SJCRH30 (cell line): ENCODE data around the gene SOX1. TPM values are rescaled to one million over a fixed set of nuclear protein-coding genes. Genes with fewer than 3 reads are reported as not detected.
A peak's percentile ranks its signal among the peaks of the same experiment; 100 is the strongest.

Experiments used
- DNase-seq, 2 experiments: peaks; one replicate each; pipeline ENCODE4 v3.0.0-alpha.2; 2015 to 2020
- H3K27ac ChIP-seq: fragments of 250-450 bp; sonication (Bioruptor Pico); 2 replicates; pipeline ENCODE4 v1.5.1; 2020; ENCODE audit warnings: mild to moderate bottlenecking, moderate library complexity
- H3K27me3 ChIP-seq: fragments of 250-450 bp; sonication (Bioruptor Pico); 2 replicates; pipeline ENCODE4 v1.5.1; 2020; ENCODE audit warnings: mild to moderate bottlenecking, moderate library complexity
- H3K36me3 ChIP-seq: fragments of 250-450 bp; sonication (Bioruptor Pico); 2 replicates; pipeline ENCODE4 v1.5.1; 2020; ENCODE audit warnings: mild to moderate bottlenecking, moderate library complexity
- H3K4me1 ChIP-seq: fragments of 250-450 bp; sonication (Bioruptor Pico); 2 replicates; pipeline ENCODE4 v1.5.1; 2020; ENCODE audit warnings: mild to moderate bottlenecking, moderate library complexity
- H3K4me3 ChIP-seq: fragments of 250-450 bp; sonication (Bioruptor Pico); 2 replicates; pipeline ENCODE4 v1.5.1; 2020; ENCODE audit warnings: mild to moderate bottlenecking, moderate library complexity
- H3K9me3 ChIP-seq: fragments of 250-450 bp; sonication (Bioruptor Pico); replicated peaks from 2 replicates; pipeline ENCODE4 v1.5.1; 2020; ENCODE audit warnings: mild to moderate bottlenecking, moderate library complexity
- total RNA-seq: library from RNA; depleted of rRNA; stranded (reverse); fragments of >200 nt; shearing (Covaris generic); gene quantifications from 2 replicates; pipeline ENCODE4 v1.2.3, GENCODE V29; 2014

The SOX1 gene
- total RNA-seq, 1 experiment from 2014 or later, result not detected

GRCh38 chr13:112102243-112102642 is 35.3 kb downstream of the SOX1 start:
- no peaks in the 10 kb centered on the region for H3K27me3 ChIP-seq
- no peak overlapping the region for H3K27ac ChIP-seq
- no peaks in the 10 kb centered on the region for H3K36me3 ChIP-seq
- H3K4me3 ChIP-seq, result no peak overlapping the region
- no peaks in the 10 kb centered on the region for H3K9me3 ChIP-seq
- H3K4me1 ChIP-seq, result no peaks in the 10 kb centered on the region
- DNase-seq, result no peak

GRCh38 chr13:112103260-112103838 is 36.4 kb downstream of the SOX1 start:
- Histone ChIP-seq H3K27me3 (no peaks in the 10 kb centered on the region), H3K9me3 (no peaks in the 10 kb centered on the region), H3K4me3 (no peak overlapping the region), H3K27ac (no peak overlapping the region), H3K4me1 (no peaks in the 10 kb centered on the region), H3K36me3 (no peaks in the 10 kb centered on the region)
- DNase-seq, result no peak

GRCh38 chr13:112103961-112104880 is 37.3 kb downstream of the SOX1 start:
- no peak overlapping the region for H3K4me3 ChIP-seq
- no peaks in the 10 kb centered on the region for H3K9me3 ChIP-seq
- no peaks in the 10 kb centered on the region for H3K27me3 ChIP-seq
- DNase-seq, result no peak
- no peak overlapping the region for H3K27ac ChIP-seq
- H3K36me3 ChIP-seq, result no peaks in the 10 kb centered on the region
- H3K4me1 ChIP-seq, result no peaks in the 10 kb centered on the region

GRCh38 chr13:112104881-112105234 is 37.9 kb downstream of the SOX1 start:
- no peaks in the 10 kb centered on the region for H3K27me3 ChIP-seq

GRCh38 chr13:112105244-112105681 is 38.3 kb downstream of the SOX1 start:
- Histone ChIP-seq H3K27me3 (no peaks in the 10 kb centered on the region), H3K27ac (no peak overlapping the region), H3K4me3 (no peak overlapping the region), H3K4me1 (no peaks in the 10 kb centered on the region), H3K9me3 (no peaks in the 10 kb centered on the region), H3K36me3 (no peaks in the 10 kb centered on the region)
- no peak for DNase-seq

More at GRCh38 chr13:112104881-112105234, 37.9 kb downstream of the SOX1 start:
- no peak for DNase-seq
- no peaks in the 10 kb centered on the region for H3K4me1 ChIP-seq
- H3K4me3 ChIP-seq, result no peak overlapping the region
- no peak overlapping the region for H3K27ac ChIP-seq
- no peaks in the 10 kb centered on the region for H3K36me3 ChIP-seq
- H3K9me3 ChIP-seq, result no peaks in the 10 kb centered on the region

GRCh38 chr13:112105892-112106291 is 38.9 kb downstream of the SOX1 start:
- H3K4me3 ChIP-seq, result no peak overlapping the region
- no peaks in the 10 kb centered on the region for H3K27me3 ChIP-seq
- no peaks in the 10 kb centered on the region for H3K4me1 ChIP-seq
- no peak for DNase-seq
- no peaks in the 10 kb centered on the region for H3K36me3 ChIP-seq
- no peaks in the 10 kb centered on the region for H3K9me3 ChIP-seq
- no peak overlapping the region for H3K27ac ChIP-seq

- H3K4me1 ChIP-seq, result no peaks in the 10 kb centered on the region
- H3K36me3 ChIP-seq, result no peaks in the 10 kb centered on the region
- no peaks in the 10 kb centered on the region for H3K27me3 ChIP-seq
- H3K9me3 ChIP-seq, result no peaks in the 10 kb centered on the region
- H3K27ac ChIP-seq, result no peak overlapping the region
- no peak overlapping the region for H3K4me3 ChIP-seq
- DNase-seq, result peak; percentile 28 to 46
Observed at GRCh38 chr13:112106478-112107141, 39.7 kb downstream of the SOX1 start.

GRCh38 chr13:112107289-112107688 is 40.3 kb downstream of the SOX1 start:
- H3K36me3 ChIP-seq, result no peaks in the 10 kb centered on the region
- H3K27me3 ChIP-seq, result no peaks in the 10 kb centered on the region
- no peak overlapping the region for H3K4me3 ChIP-seq
- no peaks in the 10 kb centered on the region for H3K9me3 ChIP-seq
- H3K27ac ChIP-seq, result no peak overlapping the region
- H3K4me1 ChIP-seq, result no peaks in the 10 kb centered on the region
- no peak for DNase-seq

GRCh38 chr13:112110479-112110878 is 43.5 kb downstream of the SOX1 start:
- DNase-seq, result no peak
- no peak overlapping the region for H3K27ac ChIP-seq
- no peaks in the 10 kb centered on the region for H3K4me1 ChIP-seq
- no peaks in the 10 kb centered on the region for H3K36me3 ChIP-seq
- H3K27me3 ChIP-seq, result no peaks in the 10 kb centered on the region
- H3K9me3 ChIP-seq, result no peaks in the 10 kb centered on the region
- H3K4me3 ChIP-seq, result no peak overlapping the region

- H3K9me3 ChIP-seq, result no peaks in the 10 kb centered on the region
- no peak overlapping the region for H3K27ac ChIP-seq
- H3K36me3 ChIP-seq, result no peaks in the 10 kb centered on the region
- no peak for DNase-seq
- H3K4me1 ChIP-seq, result no peaks in the 10 kb centered on the region
- H3K27me3 ChIP-seq, result peaks cover 6% of the 10 kb centered on the region; the same call in 1 of the 2 replicates
- no peak overlapping the region for H3K4me3 ChIP-seq
Observed at GRCh38 chr13:112111239-112111857, 44.4 kb downstream of the SOX1 start.

GRCh38 chr13:112112534-112113276 is 45.8 kb downstream of the SOX1 start:
- Histone ChIP-seq H3K4me3 (no peak overlapping the region), H3K4me1 (no peaks in the 10 kb centered on the region), H3K27me3 (peaks cover 6% of the 10 kb centered on the region; the same call in 1 of the 2 replicates), H3K36me3 (no peaks in the 10 kb centered on the region), H3K27ac (no peak overlapping the region), H3K9me3 (no peaks in the 10 kb centered on the region)
- no peak for DNase-seq

- no peak for DNase-seq
- no peak overlapping the region for H3K27ac ChIP-seq
- no peaks in the 10 kb centered on the region for H3K36me3 ChIP-seq
- no peak overlapping the region for H3K4me3 ChIP-seq
- H3K4me1 ChIP-seq, result no peaks in the 10 kb centered on the region
- H3K27me3 ChIP-seq, result peaks cover 6% of the 10 kb centered on the region; the same call in 1 of the 2 replicates
- no peaks in the 10 kb centered on the region for H3K9me3 ChIP-seq
Observed at GRCh38 chr13:112113348-112113747, 46.4 kb downstream of the SOX1 start.

- Histone ChIP-seq H3K4me1 (no peaks in the 10 kb centered on the region), H3K27ac (no peak overlapping the region), H3K9me3 (no peaks in the 10 kb centered on the region), H3K36me3 (no peaks in the 10 kb centered on the region), H3K4me3 (no peak overlapping the region), H3K27me3 (peaks cover 6% of the 10 kb centered on the region; the same call in 1 of the 2 replicates)
- DNase-seq, result no peak
Observed at GRCh38 chr13:112113851-112114250, 46.9 kb downstream of the SOX1 start.

GRCh38 chr13:112114391-112114790 is 47.4 kb downstream of the SOX1 start:
- Histone ChIP-seq H3K9me3 (no peaks in the 10 kb centered on the region), H3K27me3 (peaks cover 6% of the 10 kb centered on the region; the same call in 1 of the 2 replicates), H3K4me1 (no peaks in the 10 kb centered on the region), H3K36me3 (no peaks in the 10 kb centered on the region), H3K27ac (no peak overlapping the region), H3K4me3 (no peak overlapping the region)
- no peak for DNase-seq
